GM23338 (cell line): ENCODE results near the gene BAZ1B. TPM values are rescaled to one million over a fixed set of nuclear protein-coding genes. Genes with fewer than 3 reads are reported as not detected.
"Not testable (repeated sequence)": the region's sequence is repeated elsewhere in the genome, so short reads cannot be mapped to it uniquely, and the experiment has no call there.

Source experiments
- ATAC-seq: fragments of 200-7000 bp; cut with Tn5 transposase; 3 replicates; pipeline ENCODE4 v1.9.1; 2020
- DNase-seq: peaks from one replicate; pipeline ENCODE4 v3.0.0-alpha.2; 2015; ENCODE audit warnings: low spot score
- H2AFZ ChIP-seq: fragments of 200-600 bp; sonication (generic); 2 replicates; pipeline ENCODE4 v1.8.0; 2016; ENCODE audit warnings: antibody characterized with exemption, mild to moderate bottlenecking, moderate library complexity
- H3F3A ChIP-seq: fragments of 200-600 bp; sonication (generic); replicated peaks from 2 replicates; pipeline ENCODE4 v1.8.0; 2017; ENCODE audit warnings: antibody characterized with exemption, mixed run types, low read depth
- H3K27ac ChIP-seq: fragments of 200-600 bp; sonication (generic); 2 replicates; pipeline ENCODE4 v1.6.1; 2016; ENCODE audit warnings: low read depth
- H3K27me3 ChIP-seq: fragments of 200-600 bp; sonication (generic); 2 replicates; pipeline ENCODE4 v1.8.0; 2016; ENCODE audit warnings: mild to moderate bottlenecking, mixed run types, moderate library complexity; ENCODE audit not compliant: insufficient read depth
- H3K36me3 ChIP-seq: fragments of 200-600 bp; sonication (generic); 2 replicates; pipeline ENCODE4 v1.8.0; 2016; ENCODE audit warnings: mild to moderate bottlenecking; ENCODE audit not compliant: insufficient read depth
- H3K4me1 ChIP-seq: fragments of 200-600 bp; sonication (generic); 2 replicates; pipeline ENCODE4 v1.8.0; 2016; ENCODE audit warnings: mild to moderate bottlenecking, moderate library complexity; ENCODE audit not compliant: insufficient read depth
- H3K4me2 ChIP-seq: fragments of 200-600 bp; sonication (generic); 2 replicates; pipeline ENCODE4 v1.7.1; 2017; ENCODE audit warnings: mixed run types
- H3K4me3 ChIP-seq: fragments of 200-600 bp; sonication (generic); 2 replicates; pipeline ENCODE4 v1.6.1; 2016; ENCODE audit warnings: mixed run types
- H3K79me2 ChIP-seq: fragments of 200-600 bp; sonication (generic); replicated peaks from 2 replicates; pipeline ENCODE4 v1.8.0; 2017; ENCODE audit warnings: mild to moderate bottlenecking; ENCODE audit not compliant: insufficient read depth
- H3K9me2 ChIP-seq: fragments of 200-600 bp; sonication (generic); 2 replicates; pipeline ENCODE4 v1.8.0; 2017; ENCODE audit not compliant: insufficient read depth
- H4K20me1 ChIP-seq: fragments of 200-600 bp; sonication (generic); replicated peaks from 2 replicates; pipeline ENCODE4 v1.8.0; 2017; ENCODE audit warnings: mild to moderate bottlenecking; ENCODE audit not compliant: insufficient read depth
- H3K27ac Mint-ChIP-seq: 2 replicates; pipeline ENCODE4 v1.8.0; 2020; ENCODE audit warnings: inconsistent platforms, mild to moderate bottlenecking, moderate library complexity, mixed read lengths
- H3K27me3 Mint-ChIP-seq: 3 replicates; pipeline ENCODE4 v1.8.0; 2022; ENCODE audit warnings: low read depth, mild to moderate bottlenecking, moderate library complexity, mixed read lengths, inconsistent platforms; ENCODE audit not compliant: insufficient read depth, poor library complexity
- H3K36me3 Mint-ChIP-seq: 3 replicates; pipeline ENCODE4 v1.8.0; 2021; ENCODE audit warnings: low read depth, mild to moderate bottlenecking, inconsistent platforms, moderate library complexity, mixed read lengths
- H3K4me1 Mint-ChIP-seq: 3 replicates; pipeline ENCODE4 v1.8.0; 2020; ENCODE audit warnings: mild to moderate bottlenecking, inconsistent platforms, mixed read lengths
- H3K4me3 Mint-ChIP-seq: 3 replicates; pipeline ENCODE4 v1.8.0; 2021; ENCODE audit warnings: moderate library complexity, mild to moderate bottlenecking, inconsistent platforms, mixed read lengths
- H3K9me3 Mint-ChIP-seq: 3 replicates; pipeline ENCODE4 v1.8.0; 2020; ENCODE audit warnings: moderate library complexity, mild to moderate bottlenecking, inconsistent platforms, mixed read lengths
- JUNB ChIP-seq: IDR thresholded peaks from one replicate; pipeline ENCODE4 v1.6.1; 2016; ENCODE audit warnings: antibody characterized with exemption; ENCODE audit not compliant: unreplicated experiment
- NANOG ChIP-seq: IDR thresholded peaks from 2 replicates; pipeline ENCODE4 v1.6.1; 2016; ENCODE audit warnings: antibody characterized with exemption, borderline replicate concordance
- POLR2AphosphoS5 ChIP-seq: IDR thresholded peaks from 2 replicates; pipeline ENCODE4 v1.6.1; 2016; ENCODE audit warnings: antibody characterized with exemption, low read depth
- STAT1 ChIP-seq: IDR thresholded peaks from one replicate; pipeline ENCODE4 v1.6.1; 2016; ENCODE audit warnings: antibody characterized with exemption; ENCODE audit not compliant: unreplicated experiment
- ZNF114 ChIP-seq: fragments of 250-450 bp; sonication (Bioruptor Pico); IDR thresholded peaks from 2 replicates; pipeline ENCODE4 v1.5.0; 2020; ENCODE audit warnings: mild to moderate bottlenecking, moderate library complexity
- ZNF331 ChIP-seq: fragments of 250-450 bp; sonication (Bioruptor Pico); IDR thresholded peaks from 2 replicates; pipeline ENCODE4 v1.5.0; 2020; ENCODE audit warnings: low read depth, mild to moderate bottlenecking, moderate library complexity
- polyA plus RNA-seq: library from polyadenylated mRNA; unstranded; fragments of >200 nt; fragmentation: Nextera tagmentation; extraction: Ambion mirVana; gene quantifications from 2 replicates; pipeline ENCODE4 v1.2.1, GENCODE V29; 2016
- total RNA-seq: library from RNA; depleted of rRNA; stranded (reverse); fragments of >200 nt; shearing (Covaris generic); gene quantifications from 2 replicates; pipeline ENCODE4 v1.2.3, GENCODE V29; 2014
- TF ChIP-seq, protein P1 (sequence below): IDR thresholded peaks from one replicate; pipeline ENCODE4 v1.6.1; 2018; ENCODE audit warnings: antibody characterized with exemption; ENCODE audit not compliant: unreplicated experiment
- TF ChIP-seq, protein P2 (sequence below), 2 experiments: fragments of 200-600 bp in 1 of 2; sonication (generic) in 1 of 2; conservative IDR thresholded peaks; 2 replicates each; pipeline versions ENCODE4 v1.5.1 to v1.6.1; 2016 to 2017; ENCODE audit warnings: antibody characterized with exemption in 2 of 2, low read depth in 2 of 2, mild to moderate bottlenecking in 2 of 2, moderate library complexity in 1 of 2
- TF ChIP-seq, protein P3 (sequence below): fragments of 250-450 bp; sonication (Bioruptor Pico); IDR thresholded peaks from 2 replicates; pipeline ENCODE4 v1.5.0; 2020; ENCODE audit warnings: mild to moderate bottlenecking, moderate library complexity

BAZ1B gene
- total and polyA plus RNA-seq, 2 experiments from 2014 or later = 40.4 to 70.7 TPM

DNA sequence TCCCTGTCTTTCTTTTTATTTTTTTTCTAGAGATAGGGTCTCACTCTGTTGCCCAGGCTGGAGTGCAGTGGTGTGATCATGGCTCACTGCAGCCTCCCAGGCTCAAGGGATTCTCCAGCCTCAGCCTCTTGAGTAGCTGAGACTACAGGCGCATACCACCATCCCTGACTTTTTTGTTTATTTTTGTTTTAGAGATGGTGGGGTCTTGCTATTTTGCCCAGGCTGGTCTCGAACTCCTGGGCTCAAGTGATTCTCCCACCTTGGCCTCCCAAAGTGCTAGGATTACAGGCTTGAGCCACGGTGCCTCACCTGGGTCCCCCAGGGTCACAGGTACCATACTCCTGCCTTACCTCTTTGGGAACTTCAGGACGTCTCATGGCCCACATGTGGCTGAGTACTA is 91.6 kb downstream of the BAZ1B start:
- H3F3A ChIP-seq, H4K20me1 ChIP-seq, H3K9me2 ChIP-seq, H3K4me2 ChIP-seq, H3K79me2 ChIP-seq, H3K36me3 ChIP-seq, H3K4me1 Mint-ChIP-seq, H3K9me3 Mint-ChIP-seq, DNase-seq, H3K4me3 ChIP-seq, H3K36me3 Mint-ChIP-seq, ATAC-seq, H2AFZ ChIP-seq, H3K27ac ChIP-seq, H3K27ac Mint-ChIP-seq, H3K4me3 Mint-ChIP-seq: not testable (repeated sequence)
- peaks cover 27% of the 10 kb centered on the region for H3K27me3 Mint-ChIP-seq
- Histone ChIP-seq H3K4me1 (peaks cover 12% of the 10 kb centered on the region), H3K27me3 (peaks cover 20% of the 10 kb centered on the region)

DNA sequence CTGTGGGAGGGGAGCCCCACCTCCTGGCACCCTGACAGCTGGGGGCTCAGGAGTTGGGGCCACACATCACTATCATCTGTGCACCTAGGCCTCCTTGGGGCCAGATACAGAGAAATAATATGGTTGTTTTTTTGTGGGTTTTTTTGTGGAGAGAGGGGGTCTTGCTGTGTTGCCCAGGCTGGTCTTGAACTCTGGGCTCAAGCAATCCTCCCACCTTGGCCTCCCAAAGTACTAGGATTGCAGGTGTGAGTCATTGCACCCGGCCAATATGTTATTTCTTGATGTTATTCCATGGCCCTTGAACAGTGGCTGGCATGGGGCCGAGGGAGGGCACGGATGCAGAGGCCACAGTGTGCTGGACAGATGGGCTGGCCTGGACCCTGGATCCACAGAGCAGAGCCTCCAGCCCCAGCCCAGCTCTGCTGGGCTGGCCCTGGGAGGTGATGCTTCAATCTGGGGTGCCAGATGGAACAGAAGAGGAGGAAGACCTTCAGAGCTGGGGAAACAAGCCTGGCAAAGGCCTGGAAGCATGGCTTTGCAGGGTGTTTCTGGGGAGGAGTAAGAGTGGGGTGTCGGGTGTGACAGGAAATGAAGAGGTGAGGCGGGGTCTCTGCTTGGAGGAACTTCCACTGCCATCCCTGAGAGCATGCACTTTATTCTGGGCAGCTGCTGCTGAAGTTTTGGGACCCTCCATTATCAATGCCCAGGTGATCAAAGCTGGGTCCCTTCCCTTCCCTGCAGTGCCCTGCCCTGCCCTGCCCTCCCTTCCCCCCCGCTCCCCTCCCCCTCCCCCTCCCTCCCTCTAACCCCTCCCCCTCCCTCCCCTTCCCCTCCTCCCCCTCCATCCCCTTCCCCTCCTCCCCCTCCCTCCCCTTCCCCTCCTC is 92.2 kb downstream of the BAZ1B start:
- Histone ChIP-seq H3K27ac (no peak overlapping the region), H3K27me3 (peaks cover 14% of the 10 kb centered on the region), H3K9me2 (no peaks in the 10 kb centered on the region), H3F3A (no peaks in the 10 kb centered on the region), H3K4me1 (peaks cover 12% of the 10 kb centered on the region), H3K4me3 (0 out of 2 replicates have a peak overlapping the region, but pooled peaks have one; percentile 31), H3K79me2 (no peaks in the 10 kb centered on the region), H2AFZ (no peak overlapping the region; the same call in 1 of the 2 replicates), H4K20me1 (no peaks in the 10 kb centered on the region), H3K4me2 (peak overlapping the region; percentile 69; the same call in 1 of the 2 replicates), H3K36me3 (no peaks in the 10 kb centered on the region)
- Mint-ChIP-seq H3K36me3 (no peaks in the 10 kb centered on the region), H3K4me3 (no peak overlapping the region), H3K9me3 (no peaks in the 10 kb centered on the region), H3K27ac (no peak overlapping the region), H3K4me1 (peaks cover 3% of the 10 kb centered on the region; the same call in 1 of the 3 replicates), H3K27me3 (peaks cover 23% of the 10 kb centered on the region)
- no peak for DNase-seq
- no peak for ATAC-seq
- no peak for TF ChIP-seq ZNF114
- TF ChIP-seq, protein P1, sequence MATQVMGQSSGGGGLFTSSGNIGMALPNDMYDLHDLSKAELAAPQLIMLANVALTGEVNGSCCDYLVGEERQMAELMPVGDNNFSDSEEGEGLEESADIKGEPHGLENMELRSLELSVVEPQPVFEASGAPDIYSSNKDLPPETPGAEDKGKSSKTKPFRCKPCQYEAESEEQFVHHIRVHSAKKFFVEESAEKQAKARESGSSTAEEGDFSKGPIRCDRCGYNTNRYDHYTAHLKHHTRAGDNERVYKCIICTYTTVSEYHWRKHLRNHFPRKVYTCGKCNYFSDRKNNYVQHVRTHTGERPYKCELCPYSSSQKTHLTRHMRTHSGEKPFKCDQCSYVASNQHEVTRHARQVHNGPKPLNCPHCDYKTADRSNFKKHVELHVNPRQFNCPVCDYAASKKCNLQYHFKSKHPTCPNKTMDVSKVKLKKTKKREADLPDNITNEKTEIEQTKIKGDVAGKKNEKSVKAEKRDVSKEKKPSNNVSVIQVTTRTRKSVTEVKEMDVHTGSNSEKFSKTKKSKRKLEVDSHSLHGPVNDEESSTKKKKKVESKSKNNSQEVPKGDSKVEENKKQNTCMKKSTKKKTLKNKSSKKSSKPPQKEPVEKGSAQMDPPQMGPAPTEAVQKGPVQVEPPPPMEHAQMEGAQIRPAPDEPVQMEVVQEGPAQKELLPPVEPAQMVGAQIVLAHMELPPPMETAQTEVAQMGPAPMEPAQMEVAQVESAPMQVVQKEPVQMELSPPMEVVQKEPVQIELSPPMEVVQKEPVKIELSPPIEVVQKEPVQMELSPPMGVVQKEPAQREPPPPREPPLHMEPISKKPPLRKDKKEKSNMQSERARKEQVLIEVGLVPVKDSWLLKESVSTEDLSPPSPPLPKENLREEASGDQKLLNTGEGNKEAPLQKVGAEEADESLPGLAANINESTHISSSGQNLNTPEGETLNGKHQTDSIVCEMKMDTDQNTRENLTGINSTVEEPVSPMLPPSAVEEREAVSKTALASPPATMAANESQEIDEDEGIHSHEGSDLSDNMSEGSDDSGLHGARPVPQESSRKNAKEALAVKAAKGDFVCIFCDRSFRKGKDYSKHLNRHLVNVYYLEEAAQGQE = no peak
- TF ChIP-seq, protein P2, sequence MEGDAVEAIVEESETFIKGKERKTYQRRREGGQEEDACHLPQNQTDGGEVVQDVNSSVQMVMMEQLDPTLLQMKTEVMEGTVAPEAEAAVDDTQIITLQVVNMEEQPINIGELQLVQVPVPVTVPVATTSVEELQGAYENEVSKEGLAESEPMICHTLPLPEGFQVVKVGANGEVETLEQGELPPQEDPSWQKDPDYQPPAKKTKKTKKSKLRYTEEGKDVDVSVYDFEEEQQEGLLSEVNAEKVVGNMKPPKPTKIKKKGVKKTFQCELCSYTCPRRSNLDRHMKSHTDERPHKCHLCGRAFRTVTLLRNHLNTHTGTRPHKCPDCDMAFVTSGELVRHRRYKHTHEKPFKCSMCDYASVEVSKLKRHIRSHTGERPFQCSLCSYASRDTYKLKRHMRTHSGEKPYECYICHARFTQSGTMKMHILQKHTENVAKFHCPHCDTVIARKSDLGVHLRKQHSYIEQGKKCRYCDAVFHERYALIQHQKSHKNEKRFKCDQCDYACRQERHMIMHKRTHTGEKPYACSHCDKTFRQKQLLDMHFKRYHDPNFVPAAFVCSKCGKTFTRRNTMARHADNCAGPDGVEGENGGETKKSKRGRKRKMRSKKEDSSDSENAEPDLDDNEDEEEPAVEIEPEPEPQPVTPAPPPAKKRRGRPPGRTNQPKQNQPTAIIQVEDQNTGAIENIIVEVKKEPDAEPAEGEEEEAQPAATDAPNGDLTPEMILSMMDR (conservative IDR thresholded peaks at IDR 0.05; ENCODE audit: low read depth in 2 of 2) = no peak
- TF ChIP-seq, protein P3, sequence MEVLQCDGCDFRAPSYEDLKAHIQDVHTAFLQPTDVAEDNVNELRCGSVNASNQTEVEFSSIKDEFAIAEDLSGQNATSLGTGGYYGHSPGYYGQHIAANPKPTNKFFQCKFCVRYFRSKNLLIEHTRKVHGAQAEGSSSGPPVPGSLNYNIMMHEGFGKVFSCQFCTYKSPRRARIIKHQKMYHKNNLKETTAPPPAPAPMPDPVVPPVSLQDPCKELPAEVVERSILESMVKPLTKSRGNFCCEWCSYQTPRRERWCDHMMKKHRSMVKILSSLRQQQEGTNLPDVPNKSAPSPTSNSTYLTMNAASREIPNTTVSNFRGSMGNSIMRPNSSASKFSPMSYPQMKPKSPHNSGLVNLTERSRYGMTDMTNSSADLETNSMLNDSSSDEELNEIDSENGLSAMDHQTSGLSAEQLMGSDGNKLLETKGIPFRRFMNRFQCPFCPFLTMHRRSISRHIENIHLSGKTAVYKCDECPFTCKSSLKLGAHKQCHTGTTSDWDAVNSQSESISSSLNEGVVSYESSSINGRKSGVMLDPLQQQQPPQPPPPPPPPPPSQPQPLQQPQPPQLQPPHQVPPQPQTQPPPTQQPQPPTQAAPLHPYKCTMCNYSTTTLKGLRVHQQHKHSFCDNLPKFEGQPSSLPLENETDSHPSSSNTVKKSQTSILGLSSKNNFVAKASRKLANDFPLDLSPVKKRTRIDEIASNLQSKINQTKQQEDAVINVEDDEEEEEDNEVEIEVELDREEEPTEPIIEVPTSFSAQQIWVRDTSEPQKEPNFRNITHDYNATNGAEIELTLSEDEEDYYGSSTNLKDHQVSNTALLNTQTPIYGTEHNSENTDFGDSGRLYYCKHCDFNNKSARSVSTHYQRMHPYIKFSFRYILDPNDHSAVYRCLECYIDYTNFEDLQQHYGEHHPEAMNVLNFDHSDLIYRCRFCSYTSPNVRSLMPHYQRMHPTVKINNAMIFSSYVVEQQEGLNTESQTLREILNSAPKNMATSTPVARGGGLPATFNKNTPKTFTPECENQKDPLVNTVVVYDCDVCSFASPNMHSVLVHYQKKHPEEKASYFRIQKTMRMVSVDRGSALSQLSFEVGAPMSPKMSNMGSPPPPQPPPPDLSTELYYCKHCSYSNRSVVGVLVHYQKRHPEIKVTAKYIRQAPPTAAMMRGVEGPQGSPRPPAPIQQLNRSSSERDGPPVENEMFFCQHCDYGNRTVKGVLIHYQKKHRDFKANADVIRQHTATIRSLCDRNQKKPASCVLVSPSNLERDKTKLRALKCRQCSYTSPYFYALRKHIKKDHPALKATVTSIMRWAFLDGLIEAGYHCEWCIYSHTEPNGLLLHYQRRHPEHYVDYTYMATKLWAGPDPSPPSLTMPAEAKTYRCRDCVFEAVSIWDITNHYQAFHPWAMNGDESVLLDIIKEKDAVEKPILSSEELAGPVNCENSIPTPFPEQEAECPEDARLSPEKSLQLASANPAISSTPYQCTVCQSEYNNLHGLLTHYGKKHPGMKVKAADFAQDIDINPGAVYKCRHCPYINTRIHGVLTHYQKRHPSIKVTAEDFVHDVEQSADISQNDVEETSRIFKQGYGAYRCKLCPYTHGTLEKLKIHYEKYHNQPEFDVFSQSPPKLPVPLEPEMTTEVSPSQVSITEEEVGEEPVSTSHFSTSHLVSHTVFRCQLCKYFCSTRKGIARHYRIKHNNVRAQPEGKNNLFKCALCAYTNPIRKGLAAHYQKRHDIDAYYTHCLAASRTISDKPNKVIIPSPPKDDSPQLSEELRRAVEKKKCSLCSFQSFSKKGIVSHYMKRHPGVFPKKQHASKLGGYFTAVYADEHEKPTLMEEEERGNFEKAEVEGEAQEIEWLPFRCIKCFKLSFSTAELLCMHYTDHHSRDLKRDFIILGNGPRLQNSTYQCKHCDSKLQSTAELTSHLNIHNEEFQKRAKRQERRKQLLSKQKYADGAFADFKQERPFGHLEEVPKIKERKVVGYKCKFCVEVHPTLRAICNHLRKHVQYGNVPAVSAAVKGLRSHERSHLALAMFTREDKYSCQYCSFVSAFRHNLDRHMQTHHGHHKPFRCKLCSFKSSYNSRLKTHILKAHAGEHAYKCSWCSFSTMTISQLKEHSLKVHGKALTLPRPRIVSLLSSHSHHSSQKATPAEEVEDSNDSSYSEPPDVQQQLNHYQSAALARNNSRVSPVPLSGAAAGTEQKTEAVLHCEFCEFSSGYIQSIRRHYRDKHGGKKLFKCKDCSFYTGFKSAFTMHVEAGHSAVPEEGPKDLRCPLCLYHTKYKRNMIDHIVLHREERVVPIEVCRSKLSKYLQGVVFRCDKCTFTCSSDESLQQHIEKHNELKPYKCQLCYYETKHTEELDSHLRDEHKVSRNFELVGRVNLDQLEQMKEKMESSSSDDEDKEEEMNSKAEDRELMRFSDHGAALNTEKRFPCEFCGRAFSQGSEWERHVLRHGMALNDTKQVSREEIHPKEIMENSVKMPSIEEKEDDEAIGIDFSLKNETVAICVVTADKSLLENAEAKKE (CRISPR knock-in tag) = no peak
- no peak for TF ChIP-seq ZNF331 (CRISPR knock-in tag)
- no peak for TF ChIP-seq JUNB
- no peak for TF ChIP-seq POLR2AphosphoS5
- TF ChIP-seq STAT1 = no peak
- TF ChIP-seq NANOG = no peak
